Mesodermal cell (in vitro differentiated cells): ENCODE measurements around the gene OR7G2.

Experiments
- H3K27ac ChIP-seq: 2 replicates; pipeline ENCODE4 v1.7.0; 2013; ENCODE audit warnings: mild to moderate bottlenecking, low read depth, low read length, moderate library complexity; ENCODE audit not compliant: severe bottlenecking
- H3K36me3 ChIP-seq: 2 replicates; pipeline ENCODE4 v1.7.1; 2013; ENCODE audit warnings: mild to moderate bottlenecking, low read length, moderate library complexity; ENCODE audit not compliant: control insufficient read depth, insufficient read depth
- H3K4me1 ChIP-seq: one replicate; pipeline ENCODE4 v1.7.1; 2013; ENCODE audit warnings: mild to moderate bottlenecking, low read length; ENCODE audit not compliant: insufficient read depth, control insufficient read depth, poor library complexity, severe bottlenecking
- H3K4me3 ChIP-seq: 2 replicates; pipeline ENCODE4 v1.7.0; 2013; ENCODE audit warnings: low read length, control low read depth, mild to moderate bottlenecking; ENCODE audit not compliant: insufficient read depth, poor library complexity, severe bottlenecking; ENCODE audit errors: extremely low read depth
- H3K9me3 ChIP-seq: 2 replicates; pipeline ENCODE4 v1.7.1; 2013; ENCODE audit warnings: mild to moderate bottlenecking, low read length, moderate library complexity; ENCODE audit not compliant: control insufficient read depth
- WGBS, 2 experiments: methylation state at CpG; one replicate each; pipeline ENCODE4 v1.1.5; 2013; ENCODE audit warnings: missing lambda C conversion rate in 2 of 2; ENCODE audit not compliant: insufficient coverage in 2 of 2; 5-methylcytosine and 5-hydroxymethylcytosine counted together

Gene OR7G2

GRCh38 chr19:9132422-9132821, 25.1 kb upstream of the OR7G2 start:
- H3K36me3 ChIP-seq, result no peaks in the 10 kb centered on the region
- H3K9me3 ChIP-seq, result peaks cover 3% of the 10 kb centered on the region
- no peak overlapping the region for H3K27ac ChIP-seq
- H3K4me3 ChIP-seq, result no peak overlapping the region
- no peaks in the 10 kb centered on the region for H3K4me1 ChIP-seq
- 71 to 84% methylated on average over 4 to 5 of the region's 5 CpGs for WGBS, 2 experiments

DNA sequence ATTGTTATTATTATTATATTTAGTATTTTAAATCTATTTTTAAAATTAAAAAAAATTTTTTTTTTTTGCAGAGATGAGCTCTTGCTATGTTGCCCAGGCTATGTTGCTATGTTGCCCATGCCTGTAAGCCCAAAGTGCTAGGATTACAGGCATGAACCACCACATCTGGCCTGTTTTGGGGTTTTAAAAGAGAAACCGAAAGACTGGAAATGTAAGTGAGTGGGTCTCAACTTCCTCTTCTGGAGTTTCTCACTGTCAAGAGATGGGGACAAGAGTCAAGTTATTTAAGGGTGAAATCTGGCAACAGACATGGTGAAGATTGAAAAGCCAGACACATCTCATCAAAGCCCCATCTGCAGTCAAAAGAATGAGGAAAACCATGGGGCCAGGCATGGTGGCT, 23.7 kb upstream of the OR7G2 start:
- H3K4me3 ChIP-seq, result no peak overlapping the region
- H3K9me3 ChIP-seq, result peaks cover 4% of the 10 kb centered on the region
- 80% methylated on average over 1 of the region's 1 CpG; no CpG with 5 or more reads in 1 of the 2 experiments for WGBS, 2 experiments
- H3K27ac ChIP-seq, result no peak overlapping the region
- H3K4me1 ChIP-seq, result no peaks in the 10 kb centered on the region
- no peaks in the 10 kb centered on the region for H3K36me3 ChIP-seq

DNA sequence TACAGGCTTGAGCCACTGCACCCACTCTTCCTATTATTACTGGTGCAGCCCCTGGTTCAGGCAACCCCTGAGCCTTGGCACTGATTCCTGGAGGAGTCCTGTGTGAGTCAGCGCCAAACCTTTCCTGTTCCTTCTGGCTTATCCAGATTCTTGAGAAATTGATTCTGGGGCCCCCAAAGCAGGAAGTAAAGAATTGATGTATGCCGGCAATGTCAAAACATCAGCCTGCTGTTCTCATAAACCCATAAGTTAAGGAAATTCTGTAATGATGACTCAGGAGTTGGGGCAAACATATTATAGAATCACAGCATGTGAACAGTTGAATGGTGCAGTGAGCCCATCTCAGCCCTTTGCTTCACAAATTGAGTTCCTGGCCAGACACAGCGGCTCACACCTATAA, 20.9 kb upstream of the OR7G2 start:
- H3K36me3 ChIP-seq, result no peaks in the 10 kb centered on the region
- no peaks in the 10 kb centered on the region for H3K4me1 ChIP-seq
- 70 to 89% methylated on average over 1 to 3 of the region's 3 CpGs for WGBS, 2 experiments
- no peak overlapping the region for H3K4me3 ChIP-seq
- peaks cover 11% of the 10 kb centered on the region for H3K9me3 ChIP-seq
- H3K27ac ChIP-seq, result no peak overlapping the region

- Histone ChIP-seq H3K27ac (no peak within 1 kb of the TSS), H3K4me1 (no peaks in the 10 kb centered on the region), H3K4me3 (no peak within 1 kb of the TSS), H3K36me3 (no peaks in the 10 kb centered on the region), H3K9me3 (peaks cover 14% of the 10 kb centered on the region)
- WGBS, 2 experiments, result 50 to 58% methylated on average over 1 of the region's 1 CpG
These were observed 19.7 kb upstream of the OR7G2 start, which contains the start of gene OR7G3 for GRCh38 chr19:9126900-9127405. OR7G3 (minus strand) TSS chr19:9126950; CDS start chr19:9126950, 0 bp downstream.

GRCh38 chr19:9116547-9116946, 9.3 kb upstream of the OR7G2 start:
- Histone ChIP-seq H3K27ac (no peak overlapping the region), H3K4me1 (no peaks in the 10 kb centered on the region), H3K9me3 (peaks cover 5% of the 10 kb centered on the region), H3K4me3 (no peak overlapping the region), H3K36me3 (no peaks in the 10 kb centered on the region)
- 36 to 57% methylated on average over 2 of the region's 5 CpGs for WGBS, 2 experiments

GRCh38 chr19:9115307-9115813, 8.1 kb upstream of the OR7G2 start, which contains the start of gene OR7G1:
OR7G1 (minus strand) TSS chr19:9115763; CDS start chr19:9115763, 0 bp downstream.
- H3K36me3 ChIP-seq, result no peaks in the 10 kb centered on the region
- WGBS, 2 experiments, result 66 to 67% methylated on average over 2 of the region's 2 CpGs
- H3K4me3 ChIP-seq, result no peak within 1 kb of the TSS
- H3K27ac ChIP-seq, result no peak within 1 kb of the TSS
- peaks cover 5% of the 10 kb centered on the region for H3K9me3 ChIP-seq
- no peaks in the 10 kb centered on the region for H3K4me1 ChIP-seq

DNA sequence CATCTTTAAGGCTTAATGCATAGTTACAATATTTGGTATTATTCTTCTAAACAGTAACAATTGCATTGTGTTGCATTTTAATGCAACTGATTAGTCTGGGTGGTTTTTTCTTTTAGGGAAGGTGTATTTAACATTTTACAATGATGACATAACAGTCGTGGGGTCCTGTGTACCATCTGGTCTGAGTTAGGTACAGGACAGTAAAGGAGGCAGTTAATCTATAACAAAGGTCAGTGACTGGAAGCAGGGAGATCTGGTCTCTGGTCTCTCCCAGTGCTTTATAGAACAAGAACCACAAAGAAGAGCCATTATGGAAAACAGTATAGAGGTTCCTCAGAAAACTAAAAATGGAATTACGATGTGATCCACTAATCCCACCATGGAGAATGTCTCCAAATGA, 2.7 kb upstream of the OR7G2 start:
- no peaks in the 10 kb centered on the region for H3K36me3 ChIP-seq
- peaks cover 12% of the 10 kb centered on the region for H3K9me3 ChIP-seq
- no peak overlapping the region for H3K27ac ChIP-seq
- no peaks in the 10 kb centered on the region for H3K4me1 ChIP-seq
- WGBS, 2 experiments, result 55% methylated on average over 1 of the region's 2 CpGs; no CpG with 5 or more reads in 1 of the 2 experiments
- no peak overlapping the region for H3K4me3 ChIP-seq

GRCh38 chr19:9086761-9087160, 20.5 kb downstream of the OR7G2 start, which contains the start of gene OR1M1:
OR1M1 (plus strand) TSS chr19:9087061; CDS start chr19:9093245, 6,184 bp downstream.
- no peak within 1 kb of the TSS for H3K4me3 ChIP-seq
- no peak within 1 kb of the TSS for H3K27ac ChIP-seq
- H3K9me3 ChIP-seq, result no peaks in the 10 kb centered on the region
- H3K4me1 ChIP-seq, result no peaks in the 10 kb centered on the region
- no peaks in the 10 kb centered on the region for H3K36me3 ChIP-seq
- WGBS, 2 experiments, result 56 to 80% methylated on average over 1 to 2 of the region's 2 CpGs

GRCh38 chr19:9078651-9079050, 28.6 kb downstream of the OR7G2 start:
- Histone ChIP-seq H3K4me3 (no peak overlapping the region), H3K4me1 (peaks cover 6% of the 10 kb centered on the region), H3K9me3 (no peaks in the 10 kb centered on the region), H3K36me3 (no peaks in the 10 kb centered on the region), H3K27ac (no peak overlapping the region)
- 73 to 100% methylated on average over 2 to 3 of the region's 4 CpGs for WGBS, 2 experiments

DNA sequence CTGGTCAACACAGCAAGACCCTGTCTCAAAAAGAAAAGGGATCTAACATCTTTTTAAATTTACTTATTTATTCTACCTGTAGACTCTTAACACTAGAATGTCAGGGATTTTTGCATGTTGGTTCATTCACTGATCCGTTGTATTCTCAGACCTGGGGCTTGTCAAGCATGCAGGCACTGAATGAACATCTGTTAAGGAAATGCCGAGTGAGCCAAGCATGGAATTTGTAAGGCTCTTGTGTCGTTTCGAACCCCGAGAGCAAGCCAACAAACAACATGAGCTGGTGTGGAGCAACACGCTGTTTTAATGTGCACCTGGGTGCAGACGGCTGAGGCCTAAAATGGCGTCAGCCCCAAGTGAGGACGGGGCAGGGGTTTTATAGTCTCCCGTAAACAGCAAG, 30.4 kb downstream of the OR7G2 start:
- WGBS, 2 experiments, result 88 to 94% methylated on average over 10 of the region's 10 CpGs
- H3K4me1 ChIP-seq, result peaks cover 6% of the 10 kb centered on the region

More for the DNA sequence above, 30.4 kb downstream of the OR7G2 start:
- no peaks in the 10 kb centered on the region for H3K36me3 ChIP-seq
- H3K4me3 ChIP-seq, result no peak overlapping the region
- H3K27ac ChIP-seq, result no peak overlapping the region
- no peaks in the 10 kb centered on the region for H3K9me3 ChIP-seq
